ENCODE data around the gene MLXIP. TPM values are rescaled to one million over a fixed set of nuclear protein-coding genes. Genes with fewer than 3 reads are reported as not detected.
"Not testable (repeated sequence)": the region's sequence is repeated elsewhere in the genome, so short reads cannot be mapped to it uniquely, and the experiment has no call there.

MLXIP gene
- total and polyA plus RNA-seq, 7 donors = 50.9 to 184 (median 114) TPM

DNA sequence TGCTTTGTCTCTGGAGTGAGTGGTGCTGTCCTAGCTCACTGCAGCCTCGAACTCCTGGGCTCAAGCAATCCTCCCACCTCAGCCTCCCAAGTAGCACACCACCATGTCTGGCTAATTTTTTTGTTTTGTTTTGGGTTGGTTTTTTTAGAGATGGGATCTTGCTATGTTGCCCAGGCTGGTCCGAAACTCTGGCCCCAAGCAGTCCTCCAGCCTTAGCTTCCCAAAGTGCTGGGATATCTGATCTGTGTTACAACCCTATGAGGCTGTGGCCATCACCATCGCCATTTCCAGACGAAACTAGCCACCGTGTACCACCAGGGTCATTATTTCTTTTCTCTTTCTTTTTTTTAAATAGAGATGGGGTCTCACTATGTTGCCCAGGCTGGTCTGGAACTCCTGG is 92.8 kb downstream of the MLXIP start:
- H3K9me3 ChIP-seq = no peaks in the 10 kb centered on the region
- DNase-seq (no peak), ATAC-seq (no peak)
- no peak overlapping the region for H3K4me3 ChIP-seq
- H3K27me3 ChIP-seq (ENCODE audit: insufficient read depth in 3 of 3, low read length in 2 of 3) = no peaks in the 10 kb centered on the region
- no peak overlapping the region for H3K27ac ChIP-seq
- intact Hi-C loops (cut with DNase I) = no loop called here
- H3K4me1 ChIP-seq = no peaks in the 10 kb centered on the region
- 85 to 89% (median 86%) methylated on average over 5 of the region's 5 CpGs for WGBS, 3 donors
- TF ChIP-seq, protein P1, sequence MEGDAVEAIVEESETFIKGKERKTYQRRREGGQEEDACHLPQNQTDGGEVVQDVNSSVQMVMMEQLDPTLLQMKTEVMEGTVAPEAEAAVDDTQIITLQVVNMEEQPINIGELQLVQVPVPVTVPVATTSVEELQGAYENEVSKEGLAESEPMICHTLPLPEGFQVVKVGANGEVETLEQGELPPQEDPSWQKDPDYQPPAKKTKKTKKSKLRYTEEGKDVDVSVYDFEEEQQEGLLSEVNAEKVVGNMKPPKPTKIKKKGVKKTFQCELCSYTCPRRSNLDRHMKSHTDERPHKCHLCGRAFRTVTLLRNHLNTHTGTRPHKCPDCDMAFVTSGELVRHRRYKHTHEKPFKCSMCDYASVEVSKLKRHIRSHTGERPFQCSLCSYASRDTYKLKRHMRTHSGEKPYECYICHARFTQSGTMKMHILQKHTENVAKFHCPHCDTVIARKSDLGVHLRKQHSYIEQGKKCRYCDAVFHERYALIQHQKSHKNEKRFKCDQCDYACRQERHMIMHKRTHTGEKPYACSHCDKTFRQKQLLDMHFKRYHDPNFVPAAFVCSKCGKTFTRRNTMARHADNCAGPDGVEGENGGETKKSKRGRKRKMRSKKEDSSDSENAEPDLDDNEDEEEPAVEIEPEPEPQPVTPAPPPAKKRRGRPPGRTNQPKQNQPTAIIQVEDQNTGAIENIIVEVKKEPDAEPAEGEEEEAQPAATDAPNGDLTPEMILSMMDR (IDR thresholded peaks at IDR 0.05) = no peak
- H3K36me3 ChIP-seq (ENCODE audit: insufficient read depth in 1 of 2, low read depth in 1 of 2) = no peaks in the 10 kb centered on the region

DNA sequence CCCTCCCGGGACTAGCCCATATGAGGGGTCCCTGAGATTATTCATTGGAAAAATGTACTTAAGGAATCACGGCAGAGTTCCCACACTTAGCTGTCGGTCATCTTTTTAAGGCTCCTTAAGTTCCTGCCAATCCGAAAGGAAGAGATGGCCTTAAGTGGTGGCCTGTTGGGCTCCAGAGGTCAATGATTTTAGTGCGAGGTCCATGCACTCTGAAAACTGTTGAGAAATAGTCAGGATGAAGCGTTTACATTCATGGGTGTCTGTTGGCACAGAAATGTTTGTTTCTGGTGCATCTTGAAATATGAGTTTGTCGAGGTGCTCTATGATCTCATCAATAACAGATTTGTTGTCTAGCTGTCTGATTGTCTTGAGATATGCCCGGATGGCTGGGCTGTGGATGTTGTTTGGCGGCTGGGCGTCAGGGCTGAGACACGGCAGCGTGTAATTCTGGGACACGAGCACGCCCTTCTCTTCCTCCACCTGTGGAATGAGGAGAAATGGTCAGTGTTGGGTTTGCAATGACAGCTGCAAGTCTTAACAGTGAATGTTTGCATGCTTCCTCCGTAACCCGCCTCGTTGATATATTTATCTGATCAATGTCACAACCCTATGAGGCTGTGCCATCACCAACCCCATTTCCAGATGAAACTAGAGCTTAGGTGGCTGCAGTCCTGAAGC is 93.8 kb downstream of the MLXIP start:
- ATAC-seq = no peak
- WGBS, 3 donors = 67 to 75% (median 69%) methylated on average over 17 of the region's 17 CpGs
- Histone ChIP-seq H3K4me3 (no peak overlapping the region), H3K9me3 (no peaks in the 10 kb centered on the region), H3K4me1 (no peaks in the 10 kb centered on the region), H3K27ac (no peak overlapping the region), H3K36me3 (ENCODE audit: insufficient read depth in 1 of 2, low read depth in 1 of 2) (no peaks in the 10 kb centered on the region), H3K27me3 (ENCODE audit: insufficient read depth in 3 of 3, low read length in 2 of 3) (no peaks in the 10 kb centered on the region)
- TF ChIP-seq, protein P1 (IDR thresholded peaks at IDR 0.05) = no peak
- intact Hi-C loops (cut with DNase I) = no loop called here
- no peak for DNase-seq

DNA sequence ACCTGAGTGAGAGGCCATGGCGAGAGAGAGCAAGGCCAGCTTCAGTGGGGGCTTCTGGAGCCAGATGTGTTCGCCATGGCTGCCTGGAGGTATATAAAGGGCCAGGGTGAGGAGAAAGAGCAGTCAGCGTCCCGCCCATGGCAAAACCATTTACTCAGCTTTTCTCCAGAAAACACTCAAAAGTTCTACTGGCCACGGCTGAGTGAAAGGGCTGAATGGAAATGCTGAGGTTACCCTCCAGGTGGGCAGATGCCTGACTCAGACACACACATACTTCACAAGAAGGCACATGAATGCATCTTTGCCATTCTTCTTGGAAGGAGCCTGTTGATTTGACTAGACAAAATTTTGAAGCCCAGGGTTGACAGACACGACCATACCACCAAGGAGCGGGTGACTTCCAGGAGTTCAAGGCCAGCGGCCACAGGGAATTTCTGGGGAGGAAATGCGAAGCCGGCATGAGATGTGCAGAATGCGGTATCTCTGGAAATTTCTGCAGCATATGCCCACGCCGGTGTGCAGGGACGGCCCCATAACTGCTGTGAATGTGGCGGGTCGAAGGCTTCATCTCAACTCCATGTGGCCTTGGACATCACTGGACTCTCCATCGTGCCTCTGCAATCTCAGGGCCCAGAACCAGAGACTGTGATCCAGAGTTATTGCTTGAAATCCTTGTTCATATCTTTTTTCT is 95.7 kb downstream of the MLXIP start, which contains the start of gene IL31:
TSS of gene IL31 (minus strand) at position 67 of the 691 bp plus-strand sequence. CDS start at position 18, 49 bp downstream.
- no peaks in the 10 kb centered on the region for H3K36me3 ChIP-seq (ENCODE audit: insufficient read depth in 1 of 2, low read depth in 1 of 2)
- no peak within 1 kb of the TSS for H3K4me3 ChIP-seq
- ATAC-seq = no peak
- TF ChIP-seq, protein P1 (IDR thresholded peaks at IDR 0.05) = no peak
- no peaks in the 10 kb centered on the region for H3K9me3 ChIP-seq
- H3K4me1 ChIP-seq = no peaks in the 10 kb centered on the region
- DNase-seq = no peak
- 85 to 90% (median 89%) methylated on average over 17 of the region's 17 CpGs for WGBS, 3 donors
- intact Hi-C loops (cut with DNase I) = no loop called here
- H3K27me3 ChIP-seq (ENCODE audit: insufficient read depth in 3 of 3, low read length in 2 of 3) = no peaks in the 10 kb centered on the region
- no peak within 1 kb of the TSS for H3K27ac ChIP-seq

DNA sequence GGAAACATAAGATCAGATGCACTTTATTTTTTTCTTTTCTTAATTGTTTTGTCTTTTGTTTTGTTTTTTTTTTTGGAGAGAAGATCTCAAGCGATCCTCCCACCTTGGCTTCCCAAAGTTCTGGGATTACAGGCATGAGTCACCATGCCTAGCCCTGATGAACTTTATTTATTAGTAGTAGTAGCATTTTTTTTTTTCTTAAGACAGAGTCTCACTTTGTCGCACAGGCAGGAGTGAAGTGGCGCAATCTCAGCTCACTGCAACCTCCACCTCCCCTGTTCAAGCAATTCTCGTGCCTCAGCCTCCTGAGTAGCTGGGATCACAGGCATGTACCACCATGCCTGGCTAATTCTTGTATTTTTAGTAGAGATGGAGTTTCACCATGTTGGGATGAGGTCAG is 97.9 kb downstream of the MLXIP start:
- H3K36me3 ChIP-seq (ENCODE audit: insufficient read depth in 1 of 2, low read depth in 1 of 2); H3K4me1 ChIP-seq; ATAC-seq; H3K27me3 ChIP-seq (ENCODE audit: insufficient read depth in 3 of 3, low read length in 2 of 3); DNase-seq; intact Hi-C loops (cut with DNase I); H3K9me3 ChIP-seq; H3K27ac ChIP-seq; H3K4me3 ChIP-seq: not testable (repeated sequence)
- 90 to 96% (median 95%) methylated on average over 4 of the region's 4 CpGs for WGBS, 3 donors

DNA sequence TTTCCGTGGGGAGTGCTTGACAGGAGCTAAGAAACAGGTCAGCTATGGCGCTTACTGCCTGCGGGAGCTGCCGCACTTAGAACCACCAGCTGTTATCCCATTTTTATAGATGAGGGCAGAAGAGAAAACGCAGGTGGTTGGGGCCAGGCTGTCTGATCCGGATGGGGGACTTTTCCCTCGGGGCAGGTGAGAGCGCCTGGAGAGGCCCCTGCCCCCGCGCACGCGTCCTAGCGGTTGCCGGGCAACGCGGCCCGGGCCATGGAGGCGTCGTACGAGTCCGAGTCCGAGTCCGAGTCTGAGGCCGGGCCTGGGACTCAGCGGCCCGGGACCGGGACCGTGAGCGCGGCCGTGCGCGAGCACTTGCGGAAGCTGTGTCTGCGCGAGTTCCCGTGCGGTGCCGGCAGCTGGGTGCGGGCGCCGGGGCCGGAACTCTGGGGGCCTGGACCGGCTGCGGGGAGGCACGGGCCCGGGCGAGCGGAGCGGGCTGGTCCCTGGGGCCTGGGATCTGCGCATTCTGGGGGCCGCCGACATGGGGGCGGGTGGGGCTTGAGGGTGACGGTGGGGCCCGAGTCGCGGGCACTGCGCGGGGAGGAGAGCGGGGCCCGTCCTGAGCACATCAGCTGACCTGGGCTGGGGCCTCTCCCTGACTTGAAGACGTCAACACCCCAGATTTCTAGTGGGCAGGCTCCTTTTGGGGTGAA is 104.5 kb downstream of the MLXIP start, which contains the start of gene LRRC43:
TSS of gene LRRC43 (plus strand) at position 237 of the 701 bp plus-strand sequence. CDS start at position 259, 22 bp downstream.
- H3K27ac ChIP-seq = no peak within 1 kb of the TSS
- DNase-seq (peak in 1 of 2 donors; percentile 34), ATAC-seq (peak; percentile 28 to 74 (median 52))
- intact Hi-C loops (cut with DNase I) = no loop called here
- no peaks in the 10 kb centered on the region for H3K4me1 ChIP-seq
- H3K27me3 ChIP-seq (ENCODE audit: insufficient read depth in 3 of 3, low read length in 2 of 3) = peaks cover 0 to 3% (median 0%) of the 10 kb centered on the region in 3 donors
- H3K9me3 ChIP-seq = no peaks in the 10 kb centered on the region
- peak within 1 kb of the TSS; percentile 70 for H3K4me3 ChIP-seq
- WGBS, 3 donors = 3 to 5% (median 3%) methylated on average over 45 to 63 of the region's 63 CpGs
- TF ChIP-seq, protein P1 (IDR thresholded peaks at IDR 0.05) = no peak
- no peaks in the 10 kb centered on the region for H3K36me3 ChIP-seq (ENCODE audit: insufficient read depth in 1 of 2, low read depth in 1 of 2)

Data from psoas muscle (tissue), 8 donors.